ENCODE results near the gene DDI1. TPM values are rescaled to one million over a fixed set of nuclear protein-coding genes. Genes with fewer than 3 reads are reported as not detected.

Gene DDI1
- total and polyA plus RNA-seq, 8 donors, result not detected

DNA sequence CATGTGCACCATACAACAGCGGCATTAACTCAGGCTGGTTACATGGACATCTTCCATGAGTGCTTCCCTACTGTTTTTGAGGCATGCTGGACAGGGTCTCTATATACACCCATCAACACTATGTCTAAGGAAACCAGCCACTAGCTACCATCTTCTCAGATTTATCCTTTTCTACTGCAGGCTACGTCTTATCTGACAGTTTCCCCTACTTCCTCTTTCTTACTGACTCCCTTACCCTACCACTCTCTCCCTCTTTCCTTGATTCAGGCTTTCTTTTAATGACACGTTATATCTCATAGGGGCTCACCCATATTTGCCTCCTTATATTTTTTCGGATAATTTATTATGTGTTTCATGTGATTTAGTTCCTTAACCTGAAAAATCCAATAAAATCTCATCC lies 41.8 kb downstream of the DDI1 start:
- Histone ChIP-seq H3K4me3 (no peak overlapping the region), H3K36me3 (no peaks in the 10 kb centered on the region), H3K9me3 (no peaks in the 10 kb centered on the region), H3K4me1 (no peaks in the 10 kb centered on the region), H3K27me3 (no peaks in the 10 kb centered on the region), H3K27ac (no peak overlapping the region)
- intact Hi-C loops (cut with DNase I), result no loop called here
- 68 to 77% methylated on average over 4 of the region's 4 CpGs for WGBS, 2 donors
- TF ChIP-seq, protein P1, sequence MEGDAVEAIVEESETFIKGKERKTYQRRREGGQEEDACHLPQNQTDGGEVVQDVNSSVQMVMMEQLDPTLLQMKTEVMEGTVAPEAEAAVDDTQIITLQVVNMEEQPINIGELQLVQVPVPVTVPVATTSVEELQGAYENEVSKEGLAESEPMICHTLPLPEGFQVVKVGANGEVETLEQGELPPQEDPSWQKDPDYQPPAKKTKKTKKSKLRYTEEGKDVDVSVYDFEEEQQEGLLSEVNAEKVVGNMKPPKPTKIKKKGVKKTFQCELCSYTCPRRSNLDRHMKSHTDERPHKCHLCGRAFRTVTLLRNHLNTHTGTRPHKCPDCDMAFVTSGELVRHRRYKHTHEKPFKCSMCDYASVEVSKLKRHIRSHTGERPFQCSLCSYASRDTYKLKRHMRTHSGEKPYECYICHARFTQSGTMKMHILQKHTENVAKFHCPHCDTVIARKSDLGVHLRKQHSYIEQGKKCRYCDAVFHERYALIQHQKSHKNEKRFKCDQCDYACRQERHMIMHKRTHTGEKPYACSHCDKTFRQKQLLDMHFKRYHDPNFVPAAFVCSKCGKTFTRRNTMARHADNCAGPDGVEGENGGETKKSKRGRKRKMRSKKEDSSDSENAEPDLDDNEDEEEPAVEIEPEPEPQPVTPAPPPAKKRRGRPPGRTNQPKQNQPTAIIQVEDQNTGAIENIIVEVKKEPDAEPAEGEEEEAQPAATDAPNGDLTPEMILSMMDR (IDR thresholded peaks at IDR 0.05), result no peak
- no peak for DNase-seq
- FAIRE-seq, result no peak
- ATAC-seq, result no peak

DNA sequence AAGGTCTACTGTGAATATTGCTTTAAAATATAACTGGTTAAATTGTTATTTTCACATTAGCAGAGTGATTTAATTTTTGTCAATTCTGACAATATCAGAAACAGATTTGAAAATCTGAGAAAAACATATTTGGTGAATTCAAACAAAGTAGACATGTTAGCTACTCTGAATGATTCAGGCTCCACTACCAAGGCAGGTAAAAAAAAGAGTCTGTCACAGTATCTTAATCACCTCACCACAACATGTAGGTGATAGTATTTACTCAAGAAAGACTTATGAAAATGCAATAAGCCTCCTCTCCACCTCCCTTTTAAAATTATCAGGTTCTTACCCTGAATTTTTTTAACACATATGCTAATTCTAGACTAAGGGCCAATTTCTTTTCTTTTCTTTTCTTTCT lies 42.6 kb downstream of the DDI1 start:
- no peaks in the 10 kb centered on the region for H3K36me3 ChIP-seq
- no peaks in the 10 kb centered on the region for H3K4me1 ChIP-seq
- no peak for ATAC-seq
- H3K27ac ChIP-seq, result no peak overlapping the region
- TF ChIP-seq, protein P1 (IDR thresholded peaks at IDR 0.05), result no peak
- intact Hi-C loops (cut with DNase I), result no loop called here
- no peak for FAIRE-seq
- no peaks in the 10 kb centered on the region for H3K9me3 ChIP-seq
- H3K4me3 ChIP-seq, result no peak overlapping the region
- no peak for DNase-seq
- no peaks in the 10 kb centered on the region for H3K27me3 ChIP-seq

DNA sequence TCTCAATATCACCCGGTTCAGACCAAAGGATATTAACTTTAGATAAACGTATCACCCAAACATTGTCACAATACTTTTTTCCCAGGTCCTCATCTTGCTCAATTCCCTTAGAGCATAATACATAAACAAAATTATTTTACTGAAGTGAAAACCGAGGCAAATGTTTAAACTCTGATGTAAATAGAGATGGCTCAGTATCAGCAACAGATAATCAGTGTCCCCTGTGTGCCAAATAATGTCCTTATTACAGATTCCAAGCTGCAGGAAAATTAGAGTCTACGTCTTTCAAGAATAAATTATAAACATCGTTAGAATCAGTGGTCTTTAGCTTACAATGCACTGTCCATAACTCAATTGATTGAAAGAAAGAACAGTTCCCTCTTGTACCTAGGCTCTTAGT lies 50.2 kb downstream of the DDI1 start:
- intact Hi-C loops (cut with DNase I), result no loop called here
- Histone ChIP-seq H3K27ac (no peak overlapping the region), H3K4me3 (no peak overlapping the region), H3K36me3 (no peaks in the 10 kb centered on the region), H3K9me3 (no peaks in the 10 kb centered on the region), H3K27me3 (no peaks in the 10 kb centered on the region), H3K4me1 (no peaks in the 10 kb centered on the region)
- 32 to 50% methylated on average over 5 of the region's 5 CpGs for WGBS, 2 donors
- TF ChIP-seq, protein P1 (IDR thresholded peaks at IDR 0.05), result no peak
- no peak for DNase-seq
- FAIRE-seq, result no peak
- no peak for ATAC-seq

Other genes starting within 250 kb of the DDI1 start
- 10 to 100 TPM; 15.0 to 52.1 (median 20.2) TPM for gene PDGFD, start 127.5 kb downstream of the DDI1 start, total RNA-seq
- gene PDGFD, start 127.5 kb downstream of the DDI1 start, polyA plus RNA-seq, result 10 to 100 TPM in 1 of 2 donors, 1 to 10 TPM in 1; 9.9 to 23.5 TPM

Measured in pancreas (tissue), 10 donors.